SK-N-SH treated with all-trans-retinoic acid at 6 μM for 48 hours (cell line): ENCODE results near the gene NEB.

Experiments used
- ATAC-seq: fragments of 200-7000 bp; cut with Tn5 transposase; 3 replicates; pipeline ENCODE4 v1.9.1; 2020; ENCODE audit warnings: mild to moderate bottlenecking, moderate library complexity
- ARNTL ChIP-seq: fragments of 450-650 bp; formaldehyde crosslinking; IDR thresholded peaks from 2 replicates; pipeline ENCODE4 v1.5.0; 2020; ENCODE audit warnings: low read depth, mild to moderate bottlenecking, moderate library complexity, borderline replicate concordance
- CREB5 ChIP-seq: fragments of 250-450 bp; sonication (Bioruptor Pico); IDR thresholded peaks from 2 replicates; pipeline ENCODE4 v1.5.1; 2020; ENCODE audit warnings: low read depth, mild to moderate bottlenecking, moderate library complexity
- CSDC2 ChIP-seq: fragments of 250-450 bp; sonication (Bioruptor Pico); IDR thresholded peaks from 2 replicates; pipeline ENCODE4 v1.5.0; 2020; ENCODE audit warnings: mild to moderate bottlenecking, moderate library complexity
- ESRRG ChIP-seq: fragments of 250-450 bp; sonication (Bioruptor Pico); IDR thresholded peaks from 2 replicates; pipeline ENCODE4 v1.6.1; 2021; ENCODE audit warnings: mild to moderate bottlenecking
- OSR1 ChIP-seq: fragments of 250-450 bp; sonication (Bioruptor Pico); IDR thresholded peaks from 2 replicates; pipeline ENCODE4 v1.8.0; 2022; ENCODE audit warnings: moderate library complexity, mild to moderate bottlenecking, inconsistent platforms
- PATZ1 ChIP-seq: fragments of 250-450 bp; sonication (Bioruptor Pico); IDR thresholded peaks from 2 replicates; pipeline ENCODE4 v1.8.0; 2020; ENCODE audit warnings: mild to moderate bottlenecking, moderate library complexity, borderline replicate concordance
- PPARA ChIP-seq: fragments of 250-450 bp; sonication (Bioruptor Pico); IDR thresholded peaks from 2 replicates; pipeline ENCODE4 v1.5.0; 2020; ENCODE audit warnings: mild to moderate bottlenecking, borderline replicate concordance
- RARB ChIP-seq: fragments of 250-450 bp; sonication (Bioruptor Pico); IDR thresholded peaks from 2 replicates; pipeline ENCODE4 v1.8.0; 2021; ENCODE audit warnings: mild to moderate bottlenecking, moderate library complexity
- SNAI2 ChIP-seq: fragments of 250-450 bp; sonication (Bioruptor Pico); IDR thresholded peaks from 2 replicates; pipeline ENCODE4 v1.5.0; 2020; ENCODE audit warnings: mild to moderate bottlenecking, moderate library complexity
- TCF4 ChIP-seq: fragments of 250-450 bp; sonication (Bioruptor Pico); IDR thresholded peaks from 2 replicates; pipeline ENCODE4 v1.8.0; 2021; ENCODE audit warnings: mild to moderate bottlenecking, moderate library complexity, borderline replicate concordance
- TOX ChIP-seq: fragments of 250-450 bp; sonication (Bioruptor Pico); IDR thresholded peaks from 2 replicates; pipeline ENCODE4 v1.8.0; 2021; ENCODE audit warnings: mild to moderate bottlenecking, moderate library complexity, borderline replicate concordance
- ZC3H10 ChIP-seq: fragments of 250-450 bp; sonication (Bioruptor Pico); IDR thresholded peaks from 2 replicates; pipeline ENCODE4 v1.5.1; 2021; ENCODE audit warnings: mild to moderate bottlenecking, moderate library complexity
- ZFP3 ChIP-seq: fragments of 250-450 bp; sonication (Bioruptor Pico); IDR thresholded peaks from 2 replicates; pipeline ENCODE4 v1.5.0; 2020; ENCODE audit warnings: mild to moderate bottlenecking, moderate library complexity
- ZFP30 ChIP-seq: fragments of 450-650 bp; formaldehyde crosslinking; IDR thresholded peaks from 2 replicates; pipeline ENCODE4 v1.5.0; 2022; ENCODE audit warnings: mild to moderate bottlenecking, moderate library complexity
- ZNF8 ChIP-seq: fragments of 450-650 bp; formaldehyde crosslinking; IDR thresholded peaks from 2 replicates; pipeline ENCODE4 v1.5.0; 2020; ENCODE audit warnings: mild to moderate bottlenecking, moderate library complexity
- TF ChIP-seq, protein P1 (sequence below): fragments of 250-450 bp; sonication (Bioruptor Pico); IDR thresholded peaks from 2 replicates; pipeline ENCODE4 v1.5.0; 2020; ENCODE audit warnings: mild to moderate bottlenecking, moderate library complexity
- TF ChIP-seq, protein P2 (sequence below): fragments of 250-450 bp; sonication (Bioruptor Pico); IDR thresholded peaks from 2 replicates; pipeline ENCODE4 v1.8.0; 2021; ENCODE audit warnings: low read depth, mild to moderate bottlenecking, moderate library complexity, borderline replicate concordance
- TF ChIP-seq, protein P3 (sequence below): fragments of 250-450 bp; sonication (Bioruptor Pico); IDR thresholded peaks from 2 replicates; pipeline ENCODE4 v1.5.1; 2021; ENCODE audit warnings: mild to moderate bottlenecking, moderate library complexity

Gene NEB

DNA sequence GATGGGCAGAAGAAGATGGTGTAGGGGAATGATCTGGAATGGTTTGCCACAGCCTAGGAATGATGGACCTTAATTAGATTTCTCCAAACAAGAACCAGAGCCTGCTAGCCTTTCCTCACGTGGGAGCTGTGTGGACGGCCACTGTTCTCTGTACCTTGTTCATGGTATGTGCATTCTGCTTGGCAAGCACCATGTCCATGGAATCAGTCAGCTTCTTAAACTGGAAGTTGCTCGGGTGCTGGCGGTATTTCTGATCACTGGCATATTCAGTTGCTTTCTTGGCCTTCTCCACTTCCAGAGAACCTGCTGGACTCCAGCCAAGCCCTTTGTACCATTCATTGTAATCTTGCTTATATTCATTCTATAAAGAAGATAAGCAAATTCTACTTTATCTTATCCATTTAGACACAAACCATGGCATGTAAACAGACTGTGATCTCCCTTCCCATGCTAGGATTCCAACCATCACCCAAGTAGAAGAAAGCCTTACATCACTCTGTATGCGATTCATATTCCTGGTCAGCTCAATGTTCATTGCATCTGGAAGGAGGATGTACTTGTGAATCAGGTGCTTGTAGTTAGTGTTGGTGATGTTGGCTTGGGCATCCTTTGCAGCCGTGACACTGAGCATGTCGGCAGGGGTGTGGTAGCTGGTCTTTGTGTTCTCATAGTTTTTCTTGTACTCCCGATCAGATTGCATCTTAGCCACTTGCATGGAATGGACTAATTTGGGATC is 78.4 kb downstream of the NEB start (continued):
- TF ChIP-seq, protein P1, sequence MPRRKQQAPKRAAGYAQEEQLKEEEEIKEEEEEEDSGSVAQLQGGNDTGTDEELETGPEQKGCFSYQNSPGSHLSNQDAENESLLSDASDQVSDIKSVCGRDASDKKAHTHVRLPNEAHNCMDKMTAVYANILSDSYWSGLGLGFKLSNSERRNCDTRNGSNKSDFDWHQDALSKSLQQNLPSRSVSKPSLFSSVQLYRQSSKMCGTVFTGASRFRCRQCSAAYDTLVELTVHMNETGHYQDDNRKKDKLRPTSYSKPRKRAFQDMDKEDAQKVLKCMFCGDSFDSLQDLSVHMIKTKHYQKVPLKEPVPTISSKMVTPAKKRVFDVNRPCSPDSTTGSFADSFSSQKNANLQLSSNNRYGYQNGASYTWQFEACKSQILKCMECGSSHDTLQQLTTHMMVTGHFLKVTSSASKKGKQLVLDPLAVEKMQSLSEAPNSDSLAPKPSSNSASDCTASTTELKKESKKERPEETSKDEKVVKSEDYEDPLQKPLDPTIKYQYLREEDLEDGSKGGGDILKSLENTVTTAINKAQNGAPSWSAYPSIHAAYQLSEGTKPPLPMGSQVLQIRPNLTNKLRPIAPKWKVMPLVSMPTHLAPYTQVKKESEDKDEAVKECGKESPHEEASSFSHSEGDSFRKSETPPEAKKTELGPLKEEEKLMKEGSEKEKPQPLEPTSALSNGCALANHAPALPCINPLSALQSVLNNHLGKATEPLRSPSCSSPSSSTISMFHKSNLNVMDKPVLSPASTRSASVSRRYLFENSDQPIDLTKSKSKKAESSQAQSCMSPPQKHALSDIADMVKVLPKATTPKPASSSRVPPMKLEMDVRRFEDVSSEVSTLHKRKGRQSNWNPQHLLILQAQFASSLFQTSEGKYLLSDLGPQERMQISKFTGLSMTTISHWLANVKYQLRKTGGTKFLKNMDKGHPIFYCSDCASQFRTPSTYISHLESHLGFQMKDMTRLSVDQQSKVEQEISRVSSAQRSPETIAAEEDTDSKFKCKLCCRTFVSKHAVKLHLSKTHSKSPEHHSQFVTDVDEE: no peak
- TF ChIP-seq TCF4 (CRISPR knock-in tag) (no peak), ZC3H10 (CRISPR knock-in tag) (no peak), CREB5 (CRISPR knock-in tag) (no peak), ARNTL (no peak)

- ATAC-seq: no peak
- TF ChIP-seq, protein P2, sequence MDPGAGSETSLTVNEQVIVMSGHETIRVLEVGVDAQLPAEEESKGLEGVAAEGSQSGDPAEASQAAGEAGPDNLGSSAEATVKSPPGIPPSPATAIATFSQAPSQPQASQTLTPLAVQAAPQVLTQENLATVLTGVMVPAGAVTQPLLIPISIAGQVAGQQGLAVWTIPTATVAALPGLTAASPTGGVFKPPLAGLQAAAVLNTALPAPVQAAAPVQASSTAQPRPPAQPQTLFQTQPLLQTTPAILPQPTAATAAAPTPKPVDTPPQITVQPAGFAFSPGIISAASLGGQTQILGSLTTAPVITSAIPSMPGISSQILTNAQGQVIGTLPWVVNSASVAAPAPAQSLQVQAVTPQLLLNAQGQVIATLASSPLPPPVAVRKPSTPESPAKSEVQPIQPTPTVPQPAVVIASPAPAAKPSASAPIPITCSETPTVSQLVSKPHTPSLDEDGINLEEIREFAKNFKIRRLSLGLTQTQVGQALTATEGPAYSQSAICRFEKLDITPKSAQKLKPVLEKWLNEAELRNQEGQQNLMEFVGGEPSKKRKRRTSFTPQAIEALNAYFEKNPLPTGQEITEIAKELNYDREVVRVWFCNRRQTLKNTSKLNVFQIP: no peak
- TF ChIP-seq, protein P1: no peak
- TF ChIP-seq SNAI2 (no peak), ESRRG (CRISPR knock-in tag) (no peak)
- TF ChIP-seq, protein P3, sequence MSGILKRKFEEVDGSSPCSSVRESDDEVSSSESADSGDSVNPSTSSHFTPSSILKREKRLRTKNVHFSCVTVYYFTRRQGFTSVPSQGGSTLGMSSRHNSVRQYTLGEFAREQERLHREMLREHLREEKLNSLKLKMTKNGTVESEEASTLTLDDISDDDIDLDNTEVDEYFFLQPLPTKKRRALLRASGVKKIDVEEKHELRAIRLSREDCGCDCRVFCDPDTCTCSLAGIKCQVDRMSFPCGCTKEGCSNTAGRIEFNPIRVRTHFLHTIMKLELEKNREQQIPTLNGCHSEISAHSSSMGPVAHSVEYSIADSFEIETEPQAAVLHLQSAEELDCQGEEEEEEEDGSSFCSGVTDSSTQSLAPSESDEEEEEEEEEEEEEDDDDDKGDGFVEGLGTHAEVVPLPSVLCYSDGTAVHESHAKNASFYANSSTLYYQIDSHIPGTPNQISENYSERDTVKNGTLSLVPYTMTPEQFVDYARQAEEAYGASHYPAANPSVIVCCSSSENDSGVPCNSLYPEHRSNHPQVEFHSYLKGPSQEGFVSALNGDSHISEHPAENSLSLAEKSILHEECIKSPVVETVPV (CRISPR knock-in tag): no peak
These were observed 79.4 kb downstream of the NEB start for GRCh38 chr2:151654891-151655290.

DNA sequence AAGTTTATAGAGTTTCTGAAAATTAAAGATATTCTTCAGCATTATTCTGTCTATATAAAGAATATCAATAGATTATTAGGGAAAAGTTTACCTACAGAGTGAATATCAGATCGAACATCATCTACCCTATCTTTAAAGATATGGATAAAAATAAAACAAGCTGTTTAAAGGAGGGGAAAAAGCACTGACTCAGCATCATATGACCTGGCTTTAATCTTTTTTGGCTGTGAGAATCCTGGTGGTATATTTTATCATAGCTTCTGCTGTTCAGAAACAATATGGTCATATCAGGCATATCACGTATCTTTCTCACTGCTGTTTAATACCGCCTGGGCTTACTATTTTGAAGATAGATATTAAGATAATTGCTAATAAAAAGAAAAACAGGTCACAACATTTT is 80.2 kb downstream of the NEB start:
- TF ChIP-seq RARB (CRISPR knock-in tag): no peak
- TF ChIP-seq PATZ1: no peak
- no peak for TF ChIP-seq ZNF8
- TF ChIP-seq CSDC2: no peak
- no peak for TF ChIP-seq ZFP3 (CRISPR knock-in tag)
- no peak for TF ChIP-seq ARNTL
- TF ChIP-seq PPARA: no peak
- ATAC-seq: no peak

DNA sequence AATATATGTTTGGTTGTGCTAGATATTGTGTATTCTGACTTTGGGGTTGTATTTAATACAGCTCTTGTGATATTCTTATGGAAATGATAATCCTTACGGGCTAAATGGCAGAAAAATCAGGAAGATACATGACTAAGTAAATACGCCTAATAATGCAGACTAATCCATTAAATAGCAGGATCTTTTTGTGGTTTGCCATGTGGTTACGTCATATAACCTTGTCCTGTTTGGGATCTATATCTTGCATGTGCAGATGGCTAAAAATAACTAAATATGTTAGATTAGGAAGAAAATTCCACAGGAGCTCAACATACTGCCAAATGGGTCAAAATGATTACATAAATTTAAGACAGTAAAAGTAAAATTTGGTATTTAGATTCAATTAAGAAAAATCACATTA is 83.0 kb downstream of the NEB start:
- ATAC-seq: no peak
- TF ChIP-seq, protein P2: no peak
- TF ChIP-seq, protein P3 (CRISPR knock-in tag): no peak
- TF ChIP-seq SNAI2 (no peak), OSR1 (CRISPR knock-in tag) (no peak), CREB5 (CRISPR knock-in tag) (no peak), CSDC2 (no peak), ZC3H10 (CRISPR knock-in tag) (no peak), TOX (CRISPR knock-in tag) (no peak), ZFP3 (CRISPR knock-in tag) (no peak), ZFP30 (CRISPR knock-in tag) (no peak), TCF4 (CRISPR knock-in tag) (no peak)
